GM18861 (cell line): ENCODE data around the gene RNF103.
"Not testable (repeated sequence)": the region's sequence is repeated elsewhere in the genome, so short reads cannot be mapped to it uniquely, and the experiment has no call there.

Experiments used
- ATAC-seq: cut with Tn5 transposase; IDR thresholded peaks from one replicate; pipeline ENCODE4 v1.9.1; 2021; ENCODE audit not compliant: unreplicated experiment

Gene RNF103, protein sequence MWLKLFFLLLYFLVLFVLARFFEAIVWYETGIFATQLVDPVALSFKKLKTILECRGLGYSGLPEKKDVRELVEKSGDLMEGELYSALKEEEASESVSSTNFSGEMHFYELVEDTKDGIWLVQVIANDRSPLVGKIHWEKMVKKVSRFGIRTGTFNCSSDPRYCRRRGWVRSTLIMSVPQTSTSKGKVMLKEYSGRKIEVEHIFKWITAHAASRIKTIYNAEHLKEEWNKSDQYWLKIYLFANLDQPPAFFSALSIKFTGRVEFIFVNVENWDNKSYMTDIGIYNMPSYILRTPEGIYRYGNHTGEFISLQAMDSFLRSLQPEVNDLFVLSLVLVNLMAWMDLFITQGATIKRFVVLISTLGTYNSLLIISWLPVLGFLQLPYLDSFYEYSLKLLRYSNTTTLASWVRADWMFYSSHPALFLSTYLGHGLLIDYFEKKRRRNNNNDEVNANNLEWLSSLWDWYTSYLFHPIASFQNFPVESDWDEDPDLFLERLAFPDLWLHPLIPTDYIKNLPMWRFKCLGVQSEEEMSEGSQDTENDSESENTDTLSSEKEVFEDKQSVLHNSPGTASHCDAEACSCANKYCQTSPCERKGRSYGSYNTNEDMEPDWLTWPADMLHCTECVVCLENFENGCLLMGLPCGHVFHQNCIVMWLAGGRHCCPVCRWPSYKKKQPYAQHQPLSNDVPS

GRCh38 chr2:86623494-86624266 lies at the start of gene RNF103:
Gene RNF103 (minus strand): TSS chr2:86623865. CDS start chr2:86622886, 979 bp downstream.
- ATAC-seq: peak; percentile 66

DNA sequence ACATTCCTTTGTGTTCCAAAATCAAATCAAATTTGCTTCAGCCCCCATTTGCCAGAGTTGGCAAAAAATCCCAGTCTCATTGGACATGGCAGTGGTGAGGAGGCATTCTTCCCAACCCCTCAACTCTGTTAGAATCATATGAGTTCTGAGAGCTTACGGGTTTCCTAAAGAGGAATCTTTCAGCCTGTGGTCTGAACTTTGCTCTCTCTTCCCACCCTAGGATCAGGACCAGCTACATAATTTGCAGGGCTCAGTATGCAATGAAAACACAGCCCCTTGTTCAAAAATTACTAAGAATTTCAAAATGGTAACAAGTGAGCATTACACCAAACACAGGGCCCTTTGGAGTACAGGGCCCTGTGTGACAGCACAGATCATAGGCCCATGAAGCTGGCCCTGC lies 49.3 kb upstream of the RNF103 start:
- ATAC-seq: no peak

DNA sequence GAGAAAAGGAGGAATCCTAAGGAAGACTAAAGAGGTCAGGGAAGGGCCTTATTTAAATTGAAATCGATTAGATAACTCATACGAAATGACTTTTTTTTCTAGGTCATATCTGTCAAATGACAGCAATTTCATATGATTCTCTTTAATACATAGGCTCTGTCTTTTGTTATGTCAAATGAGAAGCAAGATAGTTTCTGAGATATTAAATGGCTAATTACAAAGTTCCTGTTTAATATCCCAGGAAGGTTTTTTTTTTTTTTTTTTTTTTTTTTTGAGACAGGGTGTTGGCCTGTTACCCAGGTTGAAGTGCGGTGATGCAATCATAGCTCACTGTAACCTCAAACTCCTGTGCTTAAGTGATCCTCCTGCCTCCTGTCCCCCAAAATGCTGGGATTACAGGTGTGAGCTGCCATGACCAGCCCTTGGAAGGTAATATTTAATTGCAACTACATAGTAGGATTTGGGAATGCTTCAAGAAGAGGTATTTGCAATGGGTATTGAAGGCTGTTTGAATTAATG lies 48.4 kb upstream of the RNF103 start:
- ATAC-seq: no peak

GRCh38 chr2:86671337-86671981 lies 47.8 kb upstream of the RNF103 start:
- no peak for ATAC-seq

DNA sequence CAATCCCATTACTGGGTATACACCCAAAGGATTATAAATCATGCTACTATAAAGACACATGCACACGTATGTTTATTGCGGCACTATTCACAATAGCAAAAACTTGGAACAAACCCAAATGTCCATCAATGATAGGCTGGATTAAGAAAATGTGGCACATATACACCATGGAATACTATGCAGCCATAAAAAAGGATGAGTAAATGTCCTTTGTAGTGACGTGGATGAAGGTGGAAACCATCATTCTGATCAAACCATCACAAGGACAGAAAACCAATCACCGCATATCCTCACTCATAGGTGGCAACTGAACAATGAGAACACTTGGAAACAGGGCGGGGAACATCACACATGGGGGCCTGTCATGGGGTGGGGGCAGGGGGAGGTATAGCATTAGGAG lies 45.7 kb upstream of the RNF103 start:
- not testable (repeated sequence) for ATAC-seq

DNA sequence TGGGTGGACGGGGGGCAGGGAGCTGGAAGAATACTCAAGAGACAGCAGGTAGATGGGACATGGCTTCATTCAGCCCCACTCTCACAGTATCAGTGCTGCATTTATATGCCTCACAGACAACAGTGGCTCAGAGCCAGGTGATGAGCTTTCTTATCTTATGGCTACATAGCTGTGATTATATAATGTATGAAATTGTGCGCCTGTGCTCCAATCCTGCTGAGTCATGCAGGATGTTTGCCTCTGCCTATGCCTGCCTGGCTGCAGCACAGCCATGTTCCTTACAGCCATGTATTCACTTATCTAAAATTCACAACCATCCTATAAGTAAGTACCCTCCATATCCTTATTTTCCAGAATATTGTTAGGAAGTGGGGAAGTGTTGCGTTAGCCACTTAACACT lies 37.7 kb upstream of the RNF103 start:
- no peak for ATAC-seq

DNA sequence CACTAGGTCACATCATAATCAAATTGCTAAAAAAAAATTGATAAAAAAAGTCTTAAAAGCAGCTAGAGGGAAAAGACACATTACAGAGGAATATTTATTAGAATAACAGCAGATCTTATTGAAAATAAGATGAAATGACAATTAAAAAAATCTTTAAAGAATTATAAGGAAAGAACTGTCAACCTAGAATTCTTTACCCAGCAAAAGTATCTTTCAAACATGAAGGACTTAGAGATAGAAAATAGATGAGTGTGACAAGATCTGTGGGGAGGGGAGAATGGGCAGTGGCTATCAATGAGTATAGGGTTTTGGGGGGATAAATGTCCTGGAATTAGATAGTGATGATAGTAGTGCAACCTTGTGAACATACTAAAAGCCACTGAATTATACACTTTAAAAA lies 26.5 kb upstream of the RNF103 start:
- no peak for ATAC-seq

- ATAC-seq: no peak
Measured at GRCh38 chr2:86649119-86649947, 25.7 kb upstream of the RNF103 start.

GRCh38 chr2:86648681-86649080 lies 25.0 kb upstream of the RNF103 start:
- no peak for ATAC-seq

GRCh38 chr2:86646865-86647264 lies 23.2 kb upstream of the RNF103 start:
- no peak for ATAC-seq

- no peak for ATAC-seq
Measured at GRCh38 chr2:86646329-86646728, 22.7 kb upstream of the RNF103 start.

DNA sequence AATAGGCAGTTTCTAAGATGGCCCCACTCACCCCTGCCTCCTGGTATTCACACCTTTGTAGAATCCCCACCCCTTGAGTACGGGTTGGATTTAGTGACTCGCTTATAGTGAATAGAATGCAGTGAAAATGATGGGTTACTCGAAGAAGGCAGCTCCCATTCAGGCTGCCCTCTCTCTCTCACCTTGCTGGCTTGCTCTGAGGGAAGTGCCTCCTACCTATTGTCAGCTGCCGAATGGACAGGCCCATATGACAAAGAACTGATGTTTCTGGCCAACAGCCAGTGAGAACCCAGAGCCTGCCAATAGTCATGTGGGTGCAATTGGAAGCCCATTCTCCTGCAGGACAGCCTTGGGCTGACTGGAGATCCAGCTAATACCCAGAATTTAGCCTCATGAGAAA lies 22.1 kb upstream of the RNF103 start:
- ATAC-seq: no peak

DNA sequence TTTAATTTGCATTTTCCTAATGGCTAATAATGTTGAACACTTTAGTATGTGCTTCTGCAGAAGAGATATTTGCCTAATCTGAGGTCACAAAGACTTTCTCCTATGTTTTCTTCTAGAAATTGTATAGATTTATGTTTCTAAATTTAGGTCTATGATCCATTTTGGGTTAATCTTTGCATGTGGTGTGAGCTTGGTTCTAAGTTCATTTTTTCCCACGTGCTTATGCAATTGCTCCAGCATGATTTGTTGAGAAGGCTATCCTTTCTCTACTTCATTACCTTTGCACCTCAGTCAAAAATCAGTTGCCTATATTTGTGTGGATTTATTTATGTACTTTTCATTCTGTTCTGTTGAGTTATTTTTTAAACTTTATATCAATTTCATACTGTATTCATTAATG lies 15.0 kb upstream of the RNF103 start:
- no peak for ATAC-seq

GRCh38 chr2:86636842-86637241 lies 13.2 kb upstream of the RNF103 start:
- no peak for ATAC-seq

DNA sequence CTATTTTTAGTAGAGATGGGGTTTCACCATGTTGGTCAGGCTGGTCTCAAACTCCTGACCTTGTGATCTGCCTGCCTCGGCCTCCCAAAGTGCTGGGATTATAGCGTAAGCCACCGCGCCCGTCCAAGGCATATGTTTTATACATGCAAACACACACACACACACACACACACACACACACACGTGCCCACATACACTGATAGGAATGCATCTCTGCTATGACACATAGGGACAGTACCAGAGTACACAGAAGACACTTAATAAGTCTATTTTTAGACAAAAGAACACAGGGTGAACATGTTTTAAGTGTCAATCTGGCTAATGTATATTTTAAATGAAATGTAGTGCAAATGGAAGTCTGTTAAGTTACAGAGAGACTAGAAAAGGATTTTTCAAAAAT lies 10.7 kb upstream of the RNF103 start:
- no peak for ATAC-seq

DNA sequence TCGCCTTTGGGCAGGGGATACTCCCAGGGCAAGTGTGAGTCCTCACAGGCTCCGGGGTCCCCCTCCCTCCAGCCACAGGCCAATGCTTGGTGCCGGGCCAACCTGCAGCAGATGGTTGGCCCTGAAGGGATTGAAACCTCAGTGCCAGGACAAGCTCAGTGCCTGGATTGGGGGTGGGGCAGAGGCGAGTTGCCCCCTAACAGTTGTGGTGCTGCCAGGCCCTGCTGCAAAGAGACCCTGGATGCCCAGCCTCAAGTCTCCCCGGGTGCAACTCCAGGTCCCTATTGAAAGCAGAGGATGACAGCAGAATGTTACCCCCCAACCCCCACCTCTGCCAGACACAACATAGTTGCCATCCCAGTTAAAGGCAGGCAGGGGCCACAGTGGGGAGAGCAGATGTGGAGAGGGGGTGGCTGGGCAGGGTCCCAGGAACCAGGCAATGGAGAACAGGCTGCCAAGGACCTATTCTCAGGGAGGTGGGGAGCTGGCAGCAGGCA lies 9.5 kb upstream of the RNF103 start:
- ATAC-seq: no peak

- no peak for ATAC-seq
Measured at GRCh38 chr2:86632672-86633071, 9.0 kb upstream of the RNF103 start.

DNA sequence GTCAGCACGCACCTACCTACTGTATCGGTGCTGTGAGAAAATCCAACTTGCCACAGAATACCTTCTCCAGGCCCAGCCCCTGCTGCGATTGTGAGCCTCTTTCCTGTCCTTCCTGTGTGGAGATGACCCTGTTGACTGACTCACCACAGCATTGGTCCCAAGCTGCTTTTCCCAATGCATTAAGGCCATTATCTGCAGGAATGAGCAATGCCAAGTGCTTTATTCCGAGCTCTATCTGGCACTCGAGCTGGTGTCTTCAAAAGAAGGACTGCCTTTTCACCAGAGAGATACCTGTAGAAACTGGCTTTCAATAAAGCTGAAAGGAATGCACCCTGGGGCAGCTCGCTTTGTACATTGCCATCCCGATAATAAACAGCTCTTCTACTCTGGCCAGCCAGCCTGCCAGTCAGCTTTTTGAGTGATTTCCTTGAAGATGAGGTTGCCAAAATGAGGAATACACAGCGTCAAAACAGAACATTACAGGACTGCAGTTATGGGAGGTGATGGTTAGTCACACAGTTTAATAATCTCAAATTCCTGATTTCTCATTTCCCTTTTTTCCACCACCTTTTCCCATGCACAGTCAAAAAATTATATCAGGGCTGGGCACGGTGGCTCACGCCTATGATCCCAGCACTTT lies 8.3 kb upstream of the RNF103 start:
- no peak for ATAC-seq

GRCh38 chr2:86628091-86628522 lies 4.4 kb upstream of the RNF103 start:
- peak; percentile 36 for ATAC-seq
